Measurements from ENCODE around the gene PDLIM4. TPM values are rescaled to one million over a fixed set of nuclear protein-coding genes. Genes with fewer than 3 reads are reported as not detected.

PDLIM4 gene
- total and polyA plus RNA-seq, 3 donors from 2014 or later, result 11.8 to 20.5 (median 18.5) TPM

DNA sequence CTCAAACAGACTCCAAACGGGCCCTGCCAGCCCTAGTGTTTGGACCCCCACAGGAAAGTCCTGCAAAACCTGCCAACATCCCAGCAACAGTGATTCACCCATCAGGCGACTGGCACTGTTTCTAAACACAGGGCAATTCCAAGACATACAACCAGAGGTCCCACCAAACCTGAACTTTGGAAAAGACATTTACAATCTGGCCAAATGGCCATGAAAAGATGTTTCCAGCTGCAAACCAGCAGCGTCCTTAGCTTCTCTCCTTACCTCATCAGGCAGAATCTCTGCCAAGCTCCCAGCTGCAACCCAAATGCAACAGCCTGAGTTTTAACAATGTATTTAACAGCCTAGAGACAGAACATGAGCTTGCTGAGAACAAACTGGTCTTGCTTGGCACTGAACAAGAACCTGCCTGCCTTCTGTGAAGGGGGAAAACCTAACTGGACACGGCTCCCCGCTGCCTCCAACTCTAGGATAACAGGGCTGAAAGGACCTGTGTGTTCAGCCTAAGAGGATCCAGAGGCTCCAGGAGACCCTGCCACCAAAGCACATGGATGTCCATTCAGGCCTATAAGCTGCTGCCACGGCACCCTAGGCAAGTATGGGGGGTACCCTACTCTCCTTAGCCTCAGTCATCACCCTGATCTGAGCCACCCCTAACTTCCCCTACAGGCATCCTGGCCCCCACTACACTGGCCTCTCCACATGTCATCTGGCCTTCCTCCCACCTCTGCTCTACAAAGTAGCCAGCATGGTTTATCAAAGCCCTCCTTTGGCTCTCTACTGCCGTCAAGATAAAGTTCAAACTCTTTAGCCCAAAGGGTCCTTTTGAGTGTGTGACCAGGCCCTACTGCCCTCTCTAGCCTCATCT lies 35.5 kb upstream of the PDLIM4 start:
- no peaks in the 10 kb centered on the region for H3K9me3 ChIP-seq
- peak; percentile 79 for DNase-seq
- no peaks in the 10 kb centered on the region for H3K27me3 ChIP-seq
- TF ChIP-seq POLR2A (IDR thresholded peaks at IDR 0.05) (no peak), CTCF (IDR thresholded peaks at IDR 0.05) (no peak)
- H3K4me3 ChIP-seq, result no peak overlapping the region
- H3K36me3 ChIP-seq (ENCODE audit: low read depth, missing control alignments), result no peaks in the 10 kb centered on the region
- peak overlapping the region; percentile 8 to 54 for H3K27ac ChIP-seq
- WGBS, 2 donors, result 46 to 54% methylated on average over 5 to 7 of the region's 7 CpGs
- intact Hi-C loops (cut with DNase I; ENCODE audit: low total_unique reads), result no loop called here
- peaks cover 21% of the 10 kb centered on the region for H3K4me1 ChIP-seq

DNA sequence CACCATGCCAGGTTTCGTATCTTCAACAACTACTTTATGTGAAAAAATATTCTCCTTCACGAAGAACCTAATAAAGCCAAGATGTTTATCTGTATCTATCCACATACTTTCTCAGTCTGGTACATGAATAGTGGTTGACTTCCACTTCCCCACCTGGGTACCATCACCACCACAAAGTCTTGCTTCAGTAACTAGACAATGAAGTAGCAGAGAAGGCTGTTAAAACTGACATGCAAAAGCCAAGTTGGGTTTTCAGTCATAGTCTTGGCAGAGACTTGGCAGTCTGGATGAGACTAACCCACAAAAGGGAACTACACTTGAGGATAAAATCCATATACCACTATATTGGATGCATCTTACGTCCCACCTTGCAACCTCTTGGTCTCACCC lies 34.9 kb upstream of the PDLIM4 start:
- peaks cover 22% of the 10 kb centered on the region for H3K4me1 ChIP-seq
- H3K4me3 ChIP-seq, result no peak overlapping the region
- TF ChIP-seq POLR2A (IDR thresholded peaks at IDR 0.05) (no peak), CTCF (IDR thresholded peaks at IDR 0.05) (no peak)
- no peaks in the 10 kb centered on the region for H3K27me3 ChIP-seq
- H3K36me3 ChIP-seq (ENCODE audit: low read depth, missing control alignments), result no peaks in the 10 kb centered on the region
- no peak for DNase-seq
- no peak overlapping the region for H3K27ac ChIP-seq
- intact Hi-C loops (cut with DNase I; ENCODE audit: low total_unique reads), result no loop called here
- no peaks in the 10 kb centered on the region for H3K9me3 ChIP-seq
- WGBS, 2 donors, result 82 to 92% methylated on average over 3 of the region's 3 CpGs

- TF ChIP-seq CTCF (IDR thresholded peaks at IDR 0.05), result no peak
- TF ChIP-seq POLR2A (IDR thresholded peaks at IDR 0.05), result no peak
- no peaks in the 10 kb centered on the region for H3K27me3 ChIP-seq
- H3K4me1 ChIP-seq, result peaks cover 22% of the 10 kb centered on the region
- WGBS, 2 donors, result 100% methylated on average over 2 of the region's 2 CpGs
- intact Hi-C loops (cut with DNase I; ENCODE audit: low total_unique reads), result no loop called here
- H3K36me3 ChIP-seq (ENCODE audit: low read depth, missing control alignments), result no peaks in the 10 kb centered on the region
- H3K4me3 ChIP-seq, result no peak overlapping the region
- no peaks in the 10 kb centered on the region for H3K9me3 ChIP-seq
- H3K27ac ChIP-seq, result no peak overlapping the region
- no peak for DNase-seq
These were observed 33.6 kb upstream of the PDLIM4 start for GRCh38 chr5:132223861-132224260.

DNA sequence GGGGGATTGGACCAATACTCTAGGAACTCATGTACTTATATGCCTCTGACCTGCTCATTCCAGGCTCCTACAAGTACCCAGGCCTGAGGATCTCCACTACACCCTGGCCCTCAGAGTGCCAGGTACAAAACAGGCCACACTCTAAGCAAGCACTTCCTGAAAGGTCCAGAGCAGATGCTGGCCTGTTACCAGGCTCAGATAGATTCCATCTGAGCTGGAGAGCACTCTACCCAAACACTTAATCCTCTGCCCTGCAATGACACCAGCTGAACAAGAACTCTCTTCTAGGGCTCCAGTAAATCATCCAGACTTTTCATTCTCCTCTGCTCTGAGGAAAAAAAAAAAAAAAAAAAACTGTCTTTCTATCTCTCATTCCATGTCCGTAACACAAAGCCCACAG lies 32.8 kb upstream of the PDLIM4 start:
- H3K4me1 ChIP-seq, result peaks cover 22% of the 10 kb centered on the region
- no peak for DNase-seq
- H3K27me3 ChIP-seq, result no peaks in the 10 kb centered on the region
- no peak for TF ChIP-seq POLR2A (IDR thresholded peaks at IDR 0.05)
- no peak for TF ChIP-seq CTCF (IDR thresholded peaks at IDR 0.05)
- H3K4me3 ChIP-seq, result no peak overlapping the region
- H3K36me3 ChIP-seq (ENCODE audit: low read depth, missing control alignments), result no peaks in the 10 kb centered on the region
- 63 to 85% methylated on average over 1 of the region's 1 CpG for WGBS, 2 donors
- intact Hi-C loops (cut with DNase I; ENCODE audit: low total_unique reads), result no loop called here
- no peaks in the 10 kb centered on the region for H3K9me3 ChIP-seq
- no peak overlapping the region for H3K27ac ChIP-seq

Data from testis (tissue), 3 donors.